Panc1 (cell line): ENCODE measurements around the gene CEP63. TPM values are rescaled to one million over a fixed set of nuclear protein-coding genes. Genes with fewer than 3 reads are reported as not detected.
A peak's percentile ranks its signal among the peaks of the same experiment; 100 is the strongest.

Experiments
- ATAC-seq: fragments of 200-7000 bp; cut with Tn5 transposase; 2 replicates; pipeline ENCODE4 v1.9.1; 2020; ENCODE audit warnings: mild to moderate bottlenecking, moderate library complexity
- BruUV-seq: library from RNA; stranded (reverse); fragments of 400-500 nt; replicated peaks from 2 replicates; lab custom pipeline; 2021; lab: Mats Ljungman, UMichigan
- CTCF ChIA-PET: fragments of 300-600 bp; sonication (Branson Sonifier 250); formaldehyde crosslinking; loops from one replicate; lab custom pipeline; 2022; ENCODE audit warnings: antibody characterized with exemption; lab: Charles Lee
- POLR2A ChIA-PET: fragments of 300-600 bp; sonication (Branson Sonifier 250); formaldehyde crosslinking; loops from one replicate; lab custom pipeline; 2022; ENCODE audit warnings: antibody characterized with exemption; lab: Charles Lee
- DNase-seq: peaks from one replicate; pipeline ENCODE4 v3.0.0-alpha.2; 2010; ENCODE audit warnings: low read depth, low spot score
- H3K27ac ChIP-seq: 2 replicates; pipeline ENCODE4 v1.5.1; 2011; ENCODE audit warnings: mild to moderate bottlenecking, low read length, inconsistent platforms
- H3K27me3 ChIP-seq: fragments of 200-500 bp; sonication (Bioruptor generic); 2 replicates; pipeline ENCODE4 v1.6.0; 2014; ENCODE audit warnings: low read length, inconsistent platforms; ENCODE audit not compliant: control insufficient read depth, insufficient read depth
- H3K36me3 ChIP-seq: fragments of 200-500 bp; sonication (Bioruptor generic); 2 replicates; pipeline ENCODE4 v1.5.1; 2014; ENCODE audit warnings: inconsistent platforms, mild to moderate bottlenecking, low read length, moderate library complexity; ENCODE audit not compliant: control insufficient read depth, insufficient read depth
- H3K4me1 ChIP-seq: 2 replicates; pipeline ENCODE4 v1.5.1; 2011; ENCODE audit warnings: inconsistent platforms, mild to moderate bottlenecking, low read length, moderate library complexity; ENCODE audit not compliant: control insufficient read depth, insufficient read depth
- H3K4me3 ChIP-seq, 2 experiments: 2 replicates each; pipeline ENCODE4 v1.5.1; 2011 to 2012; ENCODE audit warnings: low read depth in 2 of 2, low read length in 2 of 2, mild to moderate bottlenecking in 2 of 2, inconsistent platforms in 1 of 2, moderate library complexity in 1 of 2
- H3K9me3 ChIP-seq: fragments of 200-500 bp; sonication (Bioruptor generic); 2 replicates; pipeline ENCODE4 v1.5.1; 2014; ENCODE audit warnings: low read depth, mild to moderate bottlenecking, inconsistent platforms, low read length, moderate library complexity; ENCODE audit not compliant: control insufficient read depth, insufficient read depth
- CTCF ChIP-seq: fragments of 450-650 bp; IDR thresholded peaks from 2 replicates; pipeline ENCODE4 v1.5.1; 2017; ENCODE audit warnings: mild to moderate bottlenecking
- POLR2AphosphoS5 ChIP-seq: IDR thresholded peaks from 2 replicates; pipeline ENCODE4 v1.6.1; 2012; ENCODE audit warnings: mild to moderate bottlenecking, low read depth, low read length, moderate library complexity
- REST ChIP-seq, 2 experiments: IDR thresholded peaks; 2 replicates each; pipeline ENCODE4 v1.6.1; 2011 to 2012; ENCODE audit warnings: low read depth in 2 of 2, control low read depth in 1 of 2, low read length in 1 of 2, mild to moderate bottlenecking in 1 of 2, moderate library complexity in 1 of 2; ENCODE audit not compliant: insufficient read depth in 1 of 2
- SIN3A ChIP-seq: IDR thresholded peaks from 2 replicates; pipeline ENCODE4 v1.6.1; 2012; ENCODE audit warnings: low read depth, mild to moderate bottlenecking, low read length, moderate library complexity, borderline replicate concordance; ENCODE audit not compliant: insufficient read depth
- TCF7L2 ChIP-seq: IDR thresholded peaks from 2 replicates; pipeline ENCODE4 v1.6.1; 2011; ENCODE audit warnings: mild to moderate bottlenecking, low read depth, low read length, inconsistent platforms
- in situ Hi-C: cut with HindIII; loops from 2 replicates; pipeline ENCODE4 v1.10.0; 2016; ENCODE audit warnings: low sequenced_read_pairs, low pct_unique_long_range_greater_than_20kb
- intact Hi-C: fragments of 100-400 bp; cut with micrococcal nuclease; formaldehyde crosslinking; loops from one replicate; pipeline ENCODE4 v1.10.0; 2022; ENCODE audit not compliant: unreplicated experiment
- total RNA-seq: library from RNA; stranded (reverse); gene quantifications from one replicate; pipeline ENCODE4 v1.2.1, GENCODE V29; 2021; ENCODE audit not compliant: unreplicated experiment

CEP63 gene
- total RNA-seq, 1 experiment from 2014 or later: 30.5 TPM

DNA sequence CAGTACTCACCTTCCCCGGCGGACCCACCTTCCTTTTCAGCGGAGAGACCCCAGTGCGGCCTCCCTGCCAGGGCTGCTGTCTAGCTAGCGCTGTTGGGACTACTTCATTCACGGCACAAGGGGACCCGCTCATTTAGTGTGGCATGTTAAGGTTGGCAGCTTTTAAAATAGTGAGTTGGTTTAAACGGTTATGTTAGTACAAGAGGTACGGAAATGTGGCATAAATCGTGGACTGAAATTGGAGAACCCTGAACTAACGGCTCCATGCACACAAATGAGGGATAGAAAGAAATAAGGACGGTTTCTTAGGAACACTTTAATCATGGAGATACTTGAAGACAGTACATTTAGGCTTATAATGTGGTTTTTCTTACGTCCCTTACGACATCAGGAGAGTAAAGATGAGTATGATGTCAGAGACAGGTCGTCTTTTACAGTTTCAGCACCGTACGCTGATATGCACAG is 752 bp downstream of the CEP63 start:
- Histone ChIP-seq H3K4me1 (peaks cover 31% of the 10 kb centered on the region), H3K27me3 (no peaks in the 10 kb centered on the region), H3K4me3 (peak overlapping the region; percentile 96 to 98), H3K9me3 (no peaks in the 10 kb centered on the region), H3K36me3 (peaks cover 6% of the 10 kb centered on the region), H3K27ac (peak overlapping the region; percentile 100)
- in situ Hi-C loops (no loop called here), intact Hi-C loops (no loop called here)
- ChIA-PET POLR2A (interaction anchor here (0.7 kb wide), 1 partner anchor 120 kb away, joined by 3 read pairs; no protein-coding TSS in a partner anchor), CTCF (interaction anchor here (0.6 kb wide), 1 partner anchor 163 kb away, joined by 3 read pairs; no protein-coding TSS in a partner anchor)
- TF ChIP-seq SIN3A (peak; percentile 53; the same call in 1 of the 2 replicates), REST (IDR thresholded peaks at IDR 0.05; ENCODE audit: insufficient read depth in 1 of 2, low read depth in 2 of 2, low read length in 1 of 2) (no peak)
- DNase-seq (no peak), ATAC-seq (peak; percentile 41)
- no TSS peak for BruUV-seq

DNA sequence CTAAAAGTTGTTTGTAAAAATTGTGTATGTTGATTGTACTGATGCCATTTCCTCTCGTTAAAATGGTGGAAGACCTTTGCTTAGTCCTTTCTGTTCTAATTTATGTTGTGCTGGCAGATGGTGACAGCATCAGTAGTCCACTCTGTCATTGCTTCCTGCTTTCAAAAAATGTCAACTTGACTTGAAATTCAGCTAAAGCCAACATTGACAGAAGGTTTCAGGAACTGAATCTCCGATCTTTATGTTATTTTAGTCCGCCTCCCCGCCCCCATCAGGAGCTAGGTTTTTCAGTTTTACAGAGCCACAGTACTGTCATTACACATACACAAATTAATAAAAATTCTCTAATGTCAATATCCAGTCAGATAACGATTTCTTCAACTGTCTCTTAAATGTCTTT is 1.5 kb downstream of the CEP63 start:
- Histone ChIP-seq H3K27me3 (no peaks in the 10 kb centered on the region), H3K9me3 (no peaks in the 10 kb centered on the region), H3K36me3 (no peaks in the 10 kb centered on the region; the same call in 1 of the 2 replicates), H3K4me3 (peak overlapping the region; percentile 96 to 98), H3K4me1 (peaks cover 35% of the 10 kb centered on the region), H3K27ac (peak overlapping the region; percentile 100)
- BruUV-seq: no TSS peak
- in situ Hi-C loops (no loop called here), intact Hi-C loops (no loop called here)
- ChIA-PET POLR2A (no interaction called here), CTCF (no interaction called here)
- DNase-seq: no peak
- TF ChIP-seq REST (IDR thresholded peaks at IDR 0.05; ENCODE audit: insufficient read depth in 1 of 2, low read depth in 2 of 2, low read length in 1 of 2): no peak
- TF ChIP-seq CTCF: no peak
- no peak for TF ChIP-seq POLR2AphosphoS5
- no peak for TF ChIP-seq SIN3A
- TF ChIP-seq TCF7L2: no peak
- no peak for ATAC-seq
